IPS-11a (cell line): ENCODE data around the gene CIBAR2.
"Not testable (repeated sequence)": the region's sequence is repeated elsewhere in the genome, so short reads cannot be mapped to it uniquely, and the experiment has no call there.

ENCODE experiments used
- H3K4me3 ChIP-seq: one replicate; pipeline ENCODE4 v1.5.1; 2013; ENCODE audit warnings: low read depth, low read length, control low read depth

The CIBAR2 gene

DNA sequence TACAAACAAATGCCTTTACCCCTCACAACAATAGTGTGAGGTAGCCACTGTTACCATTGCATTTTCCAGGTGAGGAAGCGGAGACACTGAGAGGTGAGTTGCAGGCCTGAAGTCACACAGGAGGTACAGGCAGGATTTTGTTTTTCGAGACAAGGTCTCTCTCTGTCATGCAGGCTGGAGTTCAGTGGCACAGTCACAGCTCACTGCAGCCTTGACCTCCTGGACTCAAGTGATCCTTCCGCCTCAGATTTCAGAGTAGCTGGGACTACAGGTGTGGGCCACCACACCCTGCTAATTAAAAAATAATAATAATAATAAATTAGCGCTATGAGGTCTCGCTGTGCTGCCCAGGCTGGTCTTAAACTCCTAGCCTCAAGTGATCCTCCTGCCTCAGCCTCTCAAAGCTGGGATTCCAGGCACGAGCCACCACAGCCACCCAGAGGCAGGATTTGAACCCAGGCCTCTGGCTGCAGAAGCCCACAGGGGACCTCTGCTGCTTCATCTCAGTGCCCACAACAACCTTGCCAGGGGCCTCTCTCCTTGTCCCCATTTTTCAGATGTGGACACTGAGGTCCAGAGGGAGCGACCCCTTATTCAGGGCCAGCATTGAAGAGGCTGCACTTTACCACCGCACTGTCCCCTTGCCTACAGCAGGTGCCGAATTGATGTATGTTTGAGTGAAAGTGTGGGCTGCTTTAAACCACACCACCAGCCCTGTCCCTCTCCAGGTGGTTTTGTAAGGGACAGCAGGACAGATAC, 16.0 kb upstream of the CIBAR2 start:
- no peak overlapping the region for H3K4me3 ChIP-seq

DNA sequence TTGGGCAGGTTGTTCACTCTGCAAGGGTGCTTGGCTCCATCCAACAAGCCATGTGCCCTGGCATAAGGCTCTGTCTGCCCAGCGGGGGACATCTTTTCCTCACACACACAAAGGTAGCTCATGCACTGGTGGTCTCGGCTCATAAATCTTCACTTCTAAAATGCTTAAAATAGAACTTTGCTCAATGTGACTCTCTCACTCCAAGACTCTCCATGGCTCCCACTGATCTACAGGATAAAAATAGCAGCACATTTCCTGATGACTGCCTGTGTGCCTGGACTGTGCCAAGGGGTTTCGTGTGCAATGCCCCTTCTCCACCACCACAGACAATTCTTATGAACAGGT, 15.1 kb upstream of the CIBAR2 start:
- no peak overlapping the region for H3K4me3 ChIP-seq

DNA sequence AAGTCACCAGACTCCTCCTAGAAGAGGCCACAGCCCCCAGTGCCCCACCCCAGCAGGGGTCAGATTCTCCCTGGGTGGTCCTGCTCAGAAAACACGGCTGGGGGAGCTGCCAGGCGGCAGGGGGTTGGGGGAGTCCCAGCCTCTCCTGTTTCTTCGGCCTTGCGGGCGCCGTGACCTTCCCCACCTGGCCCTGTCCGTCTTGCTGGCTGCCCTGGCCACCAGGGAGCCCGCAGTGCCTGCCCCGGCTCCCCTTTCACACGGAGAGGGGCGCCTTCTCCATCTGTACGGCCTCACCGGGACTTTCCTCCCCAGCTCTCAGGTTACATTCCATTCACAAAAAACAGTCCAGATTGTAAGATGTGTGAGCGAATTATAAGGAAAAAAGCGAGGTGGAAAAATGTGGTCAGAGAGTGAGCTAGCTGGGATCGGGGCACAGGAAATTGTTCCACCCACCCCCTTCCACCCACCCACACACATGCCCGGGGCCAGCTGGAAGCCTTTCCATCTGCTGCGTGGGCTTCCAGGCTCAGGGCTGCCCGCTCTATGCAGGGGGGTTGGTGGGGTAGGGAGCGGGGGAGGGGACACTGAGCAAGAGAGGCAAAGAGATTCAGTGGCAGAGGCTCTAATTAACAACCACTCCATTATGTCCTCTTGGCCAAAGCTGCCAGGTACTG, 14.6 kb upstream of the CIBAR2 start:
- no peak overlapping the region for H3K4me3 ChIP-seq

DNA sequence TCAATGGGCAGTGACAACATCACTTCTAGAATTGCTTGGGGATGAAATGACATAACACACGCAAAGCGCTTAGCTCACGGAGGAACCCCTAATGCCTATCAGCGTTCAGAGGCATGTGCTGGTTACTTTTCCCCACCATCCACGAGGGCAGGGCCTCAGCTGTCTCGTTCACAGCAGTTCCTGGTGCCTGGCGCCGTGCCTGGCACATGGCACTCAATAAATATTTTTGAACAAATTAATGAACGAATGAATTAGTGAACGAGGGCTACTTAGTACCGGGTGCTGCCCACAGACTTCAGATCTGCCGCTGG, 14.1 kb upstream of the CIBAR2 start:
- no peak overlapping the region for H3K4me3 ChIP-seq

DNA sequence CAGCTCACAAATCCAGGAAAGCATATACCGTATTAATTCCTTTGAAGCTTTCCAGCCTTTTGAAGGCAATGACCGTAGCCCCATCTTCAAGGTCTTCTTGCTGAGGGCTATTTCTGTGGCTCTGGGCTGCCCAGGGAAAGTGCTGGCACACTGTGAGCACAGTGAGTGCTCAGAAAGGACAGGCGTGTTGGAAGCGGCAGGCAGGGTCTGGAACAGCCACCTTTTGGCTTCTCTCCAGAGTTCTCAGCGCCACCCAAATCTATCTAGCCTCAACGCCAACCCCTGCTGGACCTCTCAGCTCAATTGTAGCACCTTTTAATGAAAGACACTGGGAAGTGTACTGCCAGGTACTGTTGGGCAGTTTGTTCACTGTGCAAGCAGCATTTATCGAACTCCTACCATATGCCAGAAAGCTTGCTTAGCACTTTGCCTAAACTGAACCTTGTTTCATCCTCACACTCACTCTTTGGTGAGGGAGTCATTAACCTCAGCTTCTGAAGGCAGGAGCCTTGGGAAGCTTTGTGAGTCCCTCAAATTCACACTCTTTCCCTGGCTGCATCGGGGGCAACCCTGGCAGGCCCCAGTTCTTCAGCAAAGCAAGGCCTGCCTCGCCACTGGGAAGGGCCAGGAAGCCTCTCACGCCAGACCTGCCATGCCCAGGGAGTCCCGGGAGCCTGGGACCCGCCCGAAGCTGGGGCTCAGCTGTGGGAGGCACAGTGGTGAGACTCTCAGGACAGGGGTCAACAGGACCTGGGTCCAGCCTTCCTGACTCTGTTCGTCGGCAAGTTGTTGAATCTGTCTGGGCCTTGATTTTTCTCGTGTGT, 13.5 kb upstream of the CIBAR2 start:
- no peak overlapping the region for H3K4me3 ChIP-seq

DNA sequence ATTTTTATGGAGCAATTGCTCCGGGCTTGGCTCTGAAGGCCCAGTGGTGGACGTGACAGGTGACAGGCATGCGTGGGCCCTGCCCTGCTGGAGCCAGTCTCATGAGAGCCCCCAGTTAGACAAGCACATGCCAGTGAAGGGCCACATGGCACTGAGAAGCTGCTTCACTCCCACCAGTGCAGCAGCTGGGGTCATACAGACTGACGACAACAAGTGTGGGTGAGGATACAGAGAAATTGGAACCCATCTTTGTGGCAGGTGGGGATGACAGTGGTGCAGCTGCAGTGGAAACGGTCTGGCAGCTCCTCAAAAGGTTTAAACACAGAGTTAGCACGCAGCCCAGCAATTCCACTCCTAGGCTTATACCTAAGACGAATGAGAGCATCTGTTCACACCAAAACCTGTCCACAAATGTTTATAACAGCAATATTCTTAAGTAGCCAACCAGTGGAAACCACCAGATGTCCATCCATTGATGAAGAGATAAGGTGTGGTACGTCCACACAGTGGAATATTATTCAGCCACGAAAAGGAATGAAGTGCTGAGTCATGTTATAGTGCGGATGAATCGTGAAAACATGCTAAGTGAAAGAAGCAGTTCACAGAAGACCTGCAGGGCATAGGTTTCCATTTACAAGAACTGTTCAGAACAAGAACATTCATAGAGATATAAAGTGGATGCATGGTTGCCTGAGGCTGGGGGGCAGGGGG, 12.5 kb upstream of the CIBAR2 start:
- H3K4me3 ChIP-seq = no peak overlapping the region

DNA sequence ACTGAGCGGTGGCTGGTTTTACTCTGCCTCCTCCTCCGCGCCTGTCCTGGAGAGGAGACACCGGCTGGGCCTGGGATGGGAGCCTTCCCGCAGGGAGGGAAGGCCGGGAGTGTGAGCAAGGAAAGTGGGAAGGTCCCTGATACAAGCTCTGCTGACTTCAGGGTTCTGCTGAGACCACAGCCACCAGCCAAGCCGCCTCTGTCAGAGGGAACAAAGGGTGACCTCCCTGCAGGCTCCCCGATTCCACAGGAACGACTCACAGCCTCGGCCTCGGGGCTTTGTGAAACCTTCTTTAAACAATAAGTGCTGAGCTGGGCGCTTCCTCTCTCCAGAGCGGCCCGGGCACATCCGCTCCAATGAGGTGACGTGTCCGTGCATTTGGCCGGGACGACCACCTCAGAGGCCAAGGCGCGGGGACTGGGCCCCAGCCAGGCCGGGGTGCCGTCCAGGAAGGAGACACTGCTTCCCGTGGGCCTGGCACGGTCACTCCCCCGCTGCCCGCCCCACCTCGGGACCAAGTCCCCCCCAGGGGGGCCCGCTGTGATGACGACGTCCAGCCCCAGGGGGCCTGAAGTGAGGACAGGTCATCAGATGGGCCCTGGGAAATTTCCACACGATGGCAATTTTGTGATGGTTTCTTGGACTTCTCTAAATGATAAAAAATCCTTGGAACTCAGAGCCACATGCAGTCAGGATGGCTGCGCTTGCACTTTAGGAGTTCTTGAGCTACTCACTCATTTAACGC, 11.8 kb upstream of the CIBAR2 start:
- H3K4me3 ChIP-seq = no peak overlapping the region

DNA sequence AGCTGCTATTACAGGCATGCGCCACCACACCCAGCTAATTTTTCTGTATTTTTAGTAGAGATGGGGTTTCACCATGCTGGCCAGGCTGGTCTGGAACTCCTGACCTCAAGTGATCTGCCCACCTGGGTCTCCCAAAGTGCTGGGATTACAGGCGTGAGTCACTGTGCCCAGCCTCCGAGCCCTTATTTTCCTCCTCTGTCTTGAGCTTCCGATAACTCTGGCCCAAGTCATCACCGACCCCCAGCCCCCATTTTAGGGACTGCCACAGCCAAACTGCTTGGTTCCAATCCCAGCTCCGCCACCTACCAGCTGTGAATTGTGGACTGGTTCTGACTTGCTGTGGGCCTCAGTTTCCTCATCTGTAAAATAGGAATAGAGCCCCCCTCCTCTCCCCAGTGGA, 11.2 kb upstream of the CIBAR2 start:
- H3K4me3 ChIP-seq = not testable (repeated sequence)

DNA sequence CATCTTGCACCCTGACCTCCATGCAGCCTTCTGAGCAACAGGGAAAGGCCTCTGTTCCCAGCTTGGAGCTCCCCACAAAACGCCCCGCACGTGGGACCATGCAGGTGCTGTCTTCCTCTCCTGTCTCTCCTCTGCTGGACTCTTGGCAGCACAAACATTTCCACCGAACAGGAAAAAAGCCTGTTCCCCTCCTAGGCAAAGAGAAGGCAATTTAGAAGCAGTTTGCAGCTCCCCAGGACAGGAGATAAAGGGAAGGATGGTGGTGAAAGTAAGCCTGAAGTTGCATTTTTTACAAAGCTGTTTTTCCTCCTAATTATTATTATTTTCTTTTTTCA, 7.7 kb upstream of the CIBAR2 start:
- no peak overlapping the region for H3K4me3 ChIP-seq

DNA sequence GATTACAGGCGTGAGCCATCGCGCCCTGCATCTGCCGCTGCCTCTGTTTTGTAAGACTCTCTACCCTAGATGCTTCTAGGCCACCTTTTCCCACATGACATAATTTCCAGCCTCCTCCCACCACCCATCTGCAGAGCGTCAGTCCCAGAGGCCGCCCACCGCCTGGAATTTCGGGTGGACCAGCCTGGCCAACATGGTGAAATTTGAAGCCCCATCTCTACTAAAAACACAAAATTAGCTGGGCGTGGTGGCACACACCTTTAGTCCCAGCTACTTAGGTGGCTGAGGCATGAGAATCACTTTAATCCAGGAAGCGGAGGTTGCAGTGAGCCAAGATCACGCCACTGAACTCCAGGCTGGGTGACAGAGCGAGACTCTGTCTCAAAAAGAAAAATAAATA, 5.1 kb upstream of the CIBAR2 start:
- no peak overlapping the region for H3K4me3 ChIP-seq

DNA sequence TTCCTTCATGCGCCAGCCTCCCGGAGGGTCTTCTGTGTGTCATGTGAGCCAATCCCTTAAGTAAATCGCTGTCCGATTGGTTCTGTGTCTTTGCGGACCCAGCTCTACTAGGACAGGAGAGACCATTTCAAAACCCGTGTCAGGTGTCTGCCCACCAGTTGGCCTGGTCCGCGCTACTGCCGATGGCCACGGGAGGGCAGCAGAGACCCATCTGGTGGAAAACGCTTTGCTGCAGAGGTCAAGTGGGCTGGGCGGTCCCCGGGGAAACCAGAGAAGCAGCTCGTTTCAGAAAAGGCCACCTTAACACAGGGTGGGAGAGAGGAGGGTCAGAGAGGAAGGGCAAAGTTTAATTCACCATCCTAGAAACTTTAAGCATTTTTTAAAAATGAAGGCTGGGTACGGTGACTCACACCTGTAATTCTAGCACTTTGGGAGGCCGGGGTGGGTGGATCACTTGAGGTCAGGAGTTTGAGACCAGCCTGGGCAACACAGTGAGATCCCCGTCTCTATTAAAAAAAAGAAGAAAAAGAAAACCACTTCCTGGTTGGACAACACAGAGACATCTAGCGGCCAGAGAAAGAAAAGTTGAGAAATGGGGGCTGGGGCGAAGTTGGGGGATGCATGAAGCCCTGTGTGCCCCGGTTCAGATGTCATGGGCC, 2.8 kb upstream of the CIBAR2 start:
- H3K4me3 ChIP-seq = no peak overlapping the region

DNA sequence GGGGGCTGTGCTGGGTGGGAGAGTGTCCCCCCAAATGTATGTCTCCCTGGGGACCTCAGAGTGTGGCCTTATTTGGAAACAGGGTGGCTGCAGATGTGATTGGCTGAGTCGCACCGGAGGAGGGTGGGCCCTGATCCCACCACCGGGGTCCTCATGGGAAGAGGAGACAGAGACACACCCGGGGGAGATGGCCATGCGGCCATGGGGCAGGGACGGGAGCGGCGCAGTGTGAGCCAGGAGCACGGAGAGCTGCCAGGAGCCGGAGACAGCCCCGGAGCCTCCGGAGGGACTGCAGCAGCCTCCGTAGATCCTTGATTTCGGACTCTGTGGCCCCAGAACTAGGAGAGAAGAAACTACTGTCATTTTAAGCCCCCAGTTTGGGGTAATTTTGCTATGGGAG, 1.6 kb upstream of the CIBAR2 start:
- no peak overlapping the region for H3K4me3 ChIP-seq

DNA sequence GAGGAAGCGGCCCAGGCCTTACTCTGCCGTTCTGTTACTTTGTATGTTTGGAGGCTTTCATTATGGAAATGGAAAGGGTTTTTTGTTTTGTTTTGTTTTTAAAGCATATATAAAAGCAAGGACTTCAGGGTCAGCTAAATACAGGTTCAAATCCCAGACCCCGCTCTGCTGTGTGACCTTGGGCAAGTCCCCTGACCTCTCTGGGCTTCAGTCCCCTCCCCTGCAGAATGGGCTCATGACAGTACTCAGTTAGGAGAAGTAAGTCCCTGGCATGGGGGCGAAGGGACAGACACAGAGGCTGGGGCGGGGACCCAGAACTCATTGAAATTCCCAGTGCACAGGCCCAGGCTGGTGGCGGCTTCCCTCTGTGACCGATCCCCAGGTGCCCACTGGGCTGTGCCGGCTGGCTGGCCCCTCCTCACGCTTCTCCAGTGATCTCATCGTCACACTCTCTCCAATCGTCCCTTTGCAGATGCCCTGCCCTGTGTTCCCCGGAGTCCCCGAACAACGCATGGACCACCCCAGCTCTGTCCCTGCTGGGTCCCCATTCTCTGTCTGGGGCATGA, 979 bp upstream of the CIBAR2 start:
- no peak overlapping the region for H3K4me3 ChIP-seq

DNA sequence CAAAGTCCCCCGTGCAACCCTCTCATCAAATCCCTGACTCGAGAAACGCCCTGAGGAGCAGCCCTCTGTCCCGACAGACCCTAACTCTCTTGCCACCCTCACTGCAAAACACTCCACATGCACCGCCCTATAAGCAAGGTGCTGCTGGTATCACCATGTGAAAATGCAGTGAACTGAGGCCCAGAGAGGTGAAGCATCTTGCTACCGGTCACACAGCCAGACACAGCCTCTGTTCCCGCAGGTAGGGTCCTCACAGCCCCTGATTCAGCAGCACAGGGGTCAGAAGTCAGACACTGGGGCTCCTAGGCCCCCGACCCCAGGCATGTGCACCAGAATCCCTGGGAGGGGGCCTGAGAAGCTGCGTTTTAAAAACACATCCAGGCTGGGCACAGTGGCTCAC, 1.1 kb downstream of the CIBAR2 start:
- H3K4me3 ChIP-seq = no peak overlapping the region

DNA sequence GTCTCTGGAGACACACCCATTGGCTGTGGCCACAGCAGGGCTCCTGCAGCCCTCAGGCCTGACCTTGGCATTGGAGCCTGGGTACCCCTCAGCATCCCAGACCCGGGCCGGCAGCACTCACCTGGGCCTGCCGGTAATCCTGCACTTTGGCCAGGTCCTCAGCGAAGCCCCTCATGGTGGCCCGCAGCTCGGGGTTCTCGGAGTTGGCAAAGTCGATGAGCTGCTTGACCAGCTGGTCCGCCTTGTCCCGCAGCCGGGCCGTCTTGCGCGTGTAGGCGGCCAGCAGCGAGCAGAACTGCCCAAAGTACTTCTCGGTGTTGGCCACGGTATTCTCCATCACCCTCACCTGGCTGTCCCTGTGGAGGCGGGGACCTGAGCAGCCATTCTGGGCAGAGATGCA, 2.2 kb downstream of the CIBAR2 start:
- H3K4me3 ChIP-seq = no peak overlapping the region

DNA sequence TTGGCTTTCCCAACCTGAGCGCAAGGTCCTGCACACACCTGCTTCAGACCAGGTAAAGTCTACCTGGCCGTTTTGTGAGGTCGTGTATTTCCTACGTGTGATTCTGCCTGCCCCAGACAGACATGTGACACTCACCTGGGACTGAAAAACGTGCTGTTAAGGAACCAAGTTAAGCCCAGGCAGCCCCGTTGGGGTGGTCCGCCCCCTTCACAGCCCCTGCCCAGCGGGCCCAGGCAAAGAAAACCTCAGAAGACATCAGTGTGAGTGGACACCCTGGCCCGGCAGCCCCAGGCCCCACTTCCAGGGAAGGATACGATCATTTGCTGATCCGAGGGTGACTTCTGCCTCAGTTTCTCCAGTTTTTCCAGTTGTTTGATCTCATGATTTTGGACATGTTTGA, 4.7 kb downstream of the CIBAR2 start:
- H3K4me3 ChIP-seq = no peak overlapping the region

DNA sequence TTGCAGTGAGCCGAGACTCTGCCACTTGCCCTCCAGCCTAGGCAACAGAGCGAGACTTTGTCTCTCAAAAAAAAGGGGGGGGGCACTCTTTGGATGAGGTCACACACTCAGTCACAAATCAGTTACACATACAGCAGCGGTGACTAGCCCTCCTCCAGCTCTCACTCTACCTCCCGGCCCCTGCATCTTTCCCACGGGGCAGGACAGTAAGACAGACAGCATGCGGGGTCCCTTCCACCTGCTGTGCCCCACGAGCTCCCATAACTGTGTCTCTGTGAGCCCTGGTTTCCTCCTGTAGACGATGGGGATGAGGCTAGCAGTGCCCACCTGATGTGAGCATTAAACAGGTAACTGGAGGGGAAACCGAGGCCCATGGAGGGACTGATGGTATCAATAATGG, 5.2 kb downstream of the CIBAR2 start:
- H3K4me3 ChIP-seq = no peak overlapping the region

DNA sequence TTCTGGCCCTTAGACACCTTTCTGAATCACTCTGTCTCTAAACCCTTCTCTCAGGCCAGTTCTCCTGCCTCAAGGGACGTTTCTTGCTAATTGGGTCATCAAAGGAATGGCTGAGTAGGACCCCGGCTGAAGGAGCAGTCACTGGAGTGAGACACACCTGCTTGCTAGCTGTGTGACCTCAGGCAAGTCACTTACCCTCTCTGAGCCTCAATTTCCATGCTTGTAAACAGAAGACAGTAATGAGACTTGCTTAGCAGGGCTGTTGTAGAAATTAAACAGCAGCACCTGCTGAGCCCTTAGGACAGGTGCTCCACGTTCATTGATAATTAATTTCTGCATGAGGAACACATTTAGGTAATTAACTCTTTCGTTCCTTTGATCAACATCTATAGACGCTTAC, 6.8 kb downstream of the CIBAR2 start:
- H3K4me3 ChIP-seq = no peak overlapping the region

DNA sequence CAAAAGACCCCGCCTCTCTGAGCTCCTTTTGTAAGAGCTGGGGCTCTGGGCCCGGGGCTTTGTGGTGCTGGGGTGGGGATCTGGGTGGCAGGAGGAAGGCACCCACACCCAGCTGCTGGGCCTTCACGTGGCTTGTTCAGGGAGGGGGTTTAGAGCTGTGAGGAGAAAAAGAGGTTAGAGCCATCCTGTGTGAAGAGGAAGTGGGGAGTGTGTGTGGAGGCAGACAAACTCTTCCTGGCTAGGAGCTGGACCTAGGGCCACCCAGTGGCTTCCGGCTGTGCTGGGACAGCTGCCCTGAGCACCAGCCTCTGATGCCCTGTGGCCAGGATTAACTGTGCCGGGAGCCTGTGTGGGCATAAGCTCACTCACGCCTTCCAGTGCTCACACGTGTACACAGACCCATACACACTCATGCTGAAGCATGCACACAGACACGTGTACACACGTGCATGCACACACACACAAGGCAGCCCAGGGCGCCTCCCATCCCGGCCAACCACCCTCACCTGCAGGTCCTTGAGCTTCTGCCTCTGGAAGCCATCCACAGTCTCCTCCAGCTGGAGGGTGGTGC, 7.4 kb downstream of the CIBAR2 start:
- H3K4me3 ChIP-seq = no peak overlapping the region

DNA sequence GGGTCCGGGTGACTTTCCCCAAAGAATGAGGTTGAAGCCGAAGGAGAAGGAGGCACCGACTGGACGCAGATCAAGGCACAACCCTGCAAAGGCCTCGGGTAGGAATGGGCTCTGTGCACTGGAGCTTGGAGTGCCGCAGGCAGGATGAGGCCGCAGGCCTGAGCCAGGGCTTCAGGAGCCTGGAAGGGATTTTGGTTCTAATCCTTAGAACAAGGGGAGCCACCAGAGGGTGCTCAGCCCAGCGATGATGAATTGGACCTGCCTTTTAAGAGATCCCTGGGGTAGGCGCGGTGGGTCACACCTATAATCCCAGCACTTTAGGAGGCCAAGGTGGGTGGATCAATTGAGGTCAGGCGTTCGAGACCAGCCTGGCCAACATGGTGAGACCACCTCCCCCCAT, 8.1 kb downstream of the CIBAR2 start:
- no peak overlapping the region for H3K4me3 ChIP-seq
